Left ventricle myocardium inferior (tissue), 1 donor: ENCODE results near the gene DAB1. TPM values are rescaled to one million over a fixed set of nuclear protein-coding genes. Genes with fewer than 3 reads are reported as not detected.

Source experiments
- DNase-seq: peaks from one replicate; pipeline ENCODE4 v3.0.0-alpha.2; 2020
- H3K27ac ChIP-seq: fragments of 200-600 bp; replicated peaks from 2 replicates; pipeline ENCODE4 v1.8.0; 2021
- H3K27me3 ChIP-seq: fragments of 200-600 bp; 2 replicates; pipeline ENCODE4 v1.8.0; 2021; ENCODE audit warnings: low read depth
- H3K36me3 ChIP-seq: fragments of 200-600 bp; 2 replicates; pipeline ENCODE4 v1.8.0; 2021
- H3K4me1 ChIP-seq: fragments of 200-600 bp; 2 replicates; pipeline ENCODE4 v1.8.0; 2021
- H3K4me3 ChIP-seq: fragments of 200-600 bp; 2 replicates; pipeline ENCODE4 v1.8.0; 2021; ENCODE audit warnings: mild to moderate bottlenecking, moderate library complexity
- H3K9me3 ChIP-seq: fragments of 200-600 bp; replicated peaks from 2 replicates; pipeline ENCODE4 v1.8.0; 2021
- intact Hi-C: fragments of 100-400 bp; cut with micrococcal nuclease; formaldehyde crosslinking; loops from one replicate; pipeline ENCODE4 v1.11.0; 2022
- total RNA-seq: library from RNA; stranded (reverse); fragmentation: NEBNext Ultra II Directional; extraction: Animal tissue kit (Norgen Biotek cat#: 25700); gene quantifications from one replicate; pipeline ENCODE4 v1.2.1, GENCODE V29; 2021
- TF ChIP-seq, protein P1 (sequence below): fragments of 200-600 bp; IDR thresholded peaks from 2 replicates; pipeline ENCODE4 v1.8.0; 2021; ENCODE audit warnings: antibody characterized with exemption, mild to moderate bottlenecking, borderline replicate concordance
- donor health status: DM: no; HTN: yes; CAD: no; lungs with severe emphysema.

Gene DAB1
- total RNA-seq, 1 donor from 2014 or later = 0.77 TPM

DNA sequence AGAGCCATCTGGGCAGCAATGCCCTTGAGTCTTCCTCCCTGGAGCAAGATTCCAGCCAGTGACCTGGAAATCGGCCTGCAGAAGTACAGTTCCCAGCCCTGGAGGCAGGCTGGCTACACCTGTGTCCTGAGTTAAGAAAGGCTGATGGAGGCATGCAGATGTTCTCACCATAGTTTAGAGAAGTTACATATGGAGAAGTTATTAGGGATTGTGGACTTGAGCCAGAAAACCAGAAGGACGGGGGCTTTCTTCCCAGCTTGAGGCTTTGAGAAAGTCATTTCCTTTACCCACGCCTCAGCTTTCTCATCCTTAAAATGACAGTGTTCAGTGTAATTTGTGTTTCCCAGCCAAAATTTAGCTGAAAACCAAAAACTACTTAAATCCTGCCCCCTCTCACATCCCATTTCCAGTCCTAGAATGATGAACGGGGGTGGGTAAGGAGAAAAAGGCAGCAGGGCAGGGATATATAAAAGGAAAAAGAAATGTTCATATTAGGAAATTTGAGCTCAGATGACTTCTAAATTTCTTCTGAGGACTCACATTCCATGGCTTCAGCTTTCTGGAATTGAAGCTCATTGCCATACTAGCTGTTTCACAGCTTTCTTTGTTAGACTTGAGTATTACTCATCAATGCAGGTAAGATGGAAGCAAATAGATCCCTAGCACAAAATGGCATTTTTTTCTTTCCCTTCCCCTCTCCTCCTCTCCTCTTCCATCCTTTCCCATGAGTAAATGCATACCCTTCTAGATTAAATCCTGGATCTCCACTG, 443.7 kb downstream of the DAB1 start:
- H3K27me3 ChIP-seq = peaks cover 3% of the 10 kb centered on the region
- H3K27ac ChIP-seq = no peak overlapping the region
- H3K36me3 ChIP-seq = no peaks in the 10 kb centered on the region
- no peaks in the 10 kb centered on the region for H3K9me3 ChIP-seq
- intact Hi-C loops = no loop called here
- DNase-seq = no peak
- H3K4me3 ChIP-seq = no peak overlapping the region
- H3K4me1 ChIP-seq = no peaks in the 10 kb centered on the region
- TF ChIP-seq, protein P1, sequence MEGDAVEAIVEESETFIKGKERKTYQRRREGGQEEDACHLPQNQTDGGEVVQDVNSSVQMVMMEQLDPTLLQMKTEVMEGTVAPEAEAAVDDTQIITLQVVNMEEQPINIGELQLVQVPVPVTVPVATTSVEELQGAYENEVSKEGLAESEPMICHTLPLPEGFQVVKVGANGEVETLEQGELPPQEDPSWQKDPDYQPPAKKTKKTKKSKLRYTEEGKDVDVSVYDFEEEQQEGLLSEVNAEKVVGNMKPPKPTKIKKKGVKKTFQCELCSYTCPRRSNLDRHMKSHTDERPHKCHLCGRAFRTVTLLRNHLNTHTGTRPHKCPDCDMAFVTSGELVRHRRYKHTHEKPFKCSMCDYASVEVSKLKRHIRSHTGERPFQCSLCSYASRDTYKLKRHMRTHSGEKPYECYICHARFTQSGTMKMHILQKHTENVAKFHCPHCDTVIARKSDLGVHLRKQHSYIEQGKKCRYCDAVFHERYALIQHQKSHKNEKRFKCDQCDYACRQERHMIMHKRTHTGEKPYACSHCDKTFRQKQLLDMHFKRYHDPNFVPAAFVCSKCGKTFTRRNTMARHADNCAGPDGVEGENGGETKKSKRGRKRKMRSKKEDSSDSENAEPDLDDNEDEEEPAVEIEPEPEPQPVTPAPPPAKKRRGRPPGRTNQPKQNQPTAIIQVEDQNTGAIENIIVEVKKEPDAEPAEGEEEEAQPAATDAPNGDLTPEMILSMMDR = no peak

DNA sequence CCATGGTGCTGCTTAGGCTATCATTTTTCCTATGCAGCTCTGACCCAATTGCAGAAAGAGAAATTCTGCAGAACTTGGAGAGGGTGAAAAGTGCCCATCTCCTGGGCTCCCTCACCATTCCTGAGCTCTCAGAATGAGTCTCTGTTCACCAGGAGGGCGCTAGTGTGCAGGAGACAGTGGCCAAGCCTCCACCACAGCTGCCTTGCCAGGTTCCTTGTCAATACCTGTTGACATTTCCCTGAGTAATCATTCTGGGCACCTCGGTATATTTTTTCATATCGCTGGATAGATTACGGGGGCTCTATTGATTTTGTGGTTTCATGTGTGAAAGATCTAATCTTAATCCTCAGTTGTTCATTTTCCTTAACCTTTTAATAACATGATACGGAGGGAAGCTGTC, 445.0 kb downstream of the DAB1 start:
- no peaks in the 10 kb centered on the region for H3K36me3 ChIP-seq
- no peak overlapping the region for H3K27ac ChIP-seq
- intact Hi-C loops = no loop called here
- no peak overlapping the region for H3K4me3 ChIP-seq
- H3K27me3 ChIP-seq = peaks cover 3% of the 10 kb centered on the region
- TF ChIP-seq, protein P1 = no peak
- H3K9me3 ChIP-seq = no peaks in the 10 kb centered on the region
- H3K4me1 ChIP-seq = no peaks in the 10 kb centered on the region
- DNase-seq = no peak

DNA sequence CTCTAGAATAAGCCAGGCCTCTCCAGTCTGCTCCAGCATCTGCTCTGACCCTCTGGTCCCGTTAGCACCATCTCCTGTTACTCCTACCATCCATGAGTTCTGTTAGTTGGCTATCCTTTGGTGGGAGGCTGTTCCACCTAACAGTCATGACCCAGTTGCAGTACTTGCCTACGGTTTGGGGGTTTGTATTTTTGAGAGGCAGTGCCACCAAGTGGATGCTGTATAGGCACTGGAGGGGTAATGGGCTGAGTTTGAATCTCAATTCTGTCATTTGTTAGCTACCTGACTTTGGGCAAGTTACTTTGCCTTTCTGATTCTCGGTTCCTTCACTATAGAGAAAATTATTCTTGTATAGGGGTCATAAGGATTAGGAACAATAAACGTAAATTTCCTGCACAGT, 445.9 kb downstream of the DAB1 start:
- H3K9me3 ChIP-seq = no peaks in the 10 kb centered on the region
- no peak for DNase-seq
- H3K4me3 ChIP-seq = no peak overlapping the region
- peaks cover 3% of the 10 kb centered on the region for H3K27me3 ChIP-seq
- H3K27ac ChIP-seq = no peak overlapping the region
- H3K36me3 ChIP-seq = no peaks in the 10 kb centered on the region
- no peaks in the 10 kb centered on the region for H3K4me1 ChIP-seq
- intact Hi-C loops = no loop called here
- TF ChIP-seq, protein P1 = no peak

DNA sequence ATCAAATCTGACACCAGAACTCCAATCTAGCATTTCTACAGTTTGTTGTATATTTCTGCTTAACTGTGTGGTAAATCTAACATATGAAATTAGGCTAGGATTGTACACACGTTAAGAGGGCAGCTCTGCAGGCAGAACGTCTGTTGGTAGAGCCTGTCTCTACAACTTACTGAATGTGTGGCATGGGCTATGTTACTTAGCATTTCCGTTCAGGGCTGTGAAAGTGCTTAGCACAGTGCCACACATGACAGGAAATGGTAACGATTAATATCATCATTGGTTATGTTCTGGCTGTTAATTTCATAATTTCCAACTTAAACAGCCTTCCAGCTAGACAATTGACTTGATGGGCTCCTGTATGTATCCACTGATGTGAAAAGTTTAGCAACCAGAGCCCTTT, 448.4 kb downstream of the DAB1 start:
- Histone ChIP-seq H3K27me3 (peaks cover 6% of the 10 kb centered on the region), H3K27ac (no peak overlapping the region), H3K4me3 (no peak overlapping the region), H3K9me3 (no peaks in the 10 kb centered on the region), H3K36me3 (no peaks in the 10 kb centered on the region), H3K4me1 (no peaks in the 10 kb centered on the region)
- intact Hi-C loops = no loop called here
- TF ChIP-seq, protein P1 = no peak
- DNase-seq = no peak

DNA sequence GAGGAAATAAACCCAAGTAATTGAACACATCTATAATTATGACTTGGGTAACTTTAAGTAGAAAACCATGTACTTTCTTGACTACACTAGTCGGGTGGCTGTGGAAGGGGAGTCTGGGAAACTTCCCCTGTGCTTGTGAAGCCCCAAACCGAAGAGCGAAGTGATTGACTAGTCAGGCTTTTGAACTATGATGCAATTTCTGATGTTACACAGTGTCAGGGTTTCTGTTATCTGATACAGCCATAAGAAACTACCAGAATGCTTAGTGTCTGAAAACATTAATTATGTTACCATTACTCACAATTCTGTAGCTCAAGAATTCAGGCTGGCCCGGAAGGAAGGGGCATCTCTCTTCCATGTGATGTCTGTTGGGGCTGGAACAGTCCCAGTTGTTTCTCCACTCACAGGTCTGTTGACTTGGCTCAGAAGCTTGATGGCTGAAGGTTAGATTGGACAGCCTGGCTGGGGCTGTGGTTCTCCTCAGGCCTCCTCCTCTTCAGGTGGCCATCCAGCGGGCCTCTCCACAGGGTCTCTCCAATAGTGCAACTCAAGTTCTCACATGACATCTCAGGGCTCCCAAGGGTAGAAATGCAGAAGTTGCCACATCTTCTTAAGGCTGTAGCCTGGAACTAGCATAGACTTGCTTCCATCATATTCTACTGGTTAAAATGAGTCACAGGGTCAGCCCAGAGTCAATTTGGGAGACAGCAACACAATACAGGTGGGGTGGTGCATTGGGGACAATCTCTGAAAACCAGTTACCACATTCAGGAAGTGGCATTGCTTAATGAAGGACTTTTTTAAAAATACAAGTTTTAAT, 449.7 kb downstream of the DAB1 start:
- H3K36me3 ChIP-seq = no peaks in the 10 kb centered on the region
- no peak for DNase-seq
- intact Hi-C loops = no loop called here
- H3K27ac ChIP-seq = no peak overlapping the region
- no peaks in the 10 kb centered on the region for H3K4me1 ChIP-seq
- no peaks in the 10 kb centered on the region for H3K9me3 ChIP-seq
- H3K4me3 ChIP-seq = no peak overlapping the region
- TF ChIP-seq, protein P1 = no peak
- peaks cover 3% of the 10 kb centered on the region for H3K27me3 ChIP-seq
